HG03066 (cell line): ENCODE results near the gene CAMTA1.

ENCODE experiments used
- ATAC-seq: cut with Tn5 transposase; IDR thresholded peaks from one replicate; pipeline ENCODE4 v1.9.1; 2021; ENCODE audit warnings: low read depth; ENCODE audit not compliant: unreplicated experiment

Gene CAMTA1

DNA sequence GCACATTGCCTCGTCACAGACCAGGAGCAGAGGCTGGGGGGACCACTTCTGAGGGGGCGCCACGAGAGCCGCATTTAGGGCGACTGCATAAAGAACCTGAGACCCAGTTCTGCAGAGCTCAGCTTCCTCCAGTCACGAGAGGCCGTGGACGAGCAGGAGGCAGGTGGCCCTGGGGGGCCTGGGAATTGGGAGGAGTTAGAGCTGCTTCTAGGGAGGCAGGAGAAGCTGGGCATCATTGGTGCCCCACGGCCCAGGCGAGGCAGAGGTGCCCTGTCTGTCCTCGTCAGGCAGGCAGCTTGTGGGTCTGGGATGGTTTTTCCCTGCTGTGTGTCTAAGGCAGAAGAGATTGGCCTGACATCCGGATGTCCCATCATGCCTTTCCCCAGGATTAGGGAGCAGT is 389.3 kb downstream of the CAMTA1 start:
- ATAC-seq: no peak

DNA sequence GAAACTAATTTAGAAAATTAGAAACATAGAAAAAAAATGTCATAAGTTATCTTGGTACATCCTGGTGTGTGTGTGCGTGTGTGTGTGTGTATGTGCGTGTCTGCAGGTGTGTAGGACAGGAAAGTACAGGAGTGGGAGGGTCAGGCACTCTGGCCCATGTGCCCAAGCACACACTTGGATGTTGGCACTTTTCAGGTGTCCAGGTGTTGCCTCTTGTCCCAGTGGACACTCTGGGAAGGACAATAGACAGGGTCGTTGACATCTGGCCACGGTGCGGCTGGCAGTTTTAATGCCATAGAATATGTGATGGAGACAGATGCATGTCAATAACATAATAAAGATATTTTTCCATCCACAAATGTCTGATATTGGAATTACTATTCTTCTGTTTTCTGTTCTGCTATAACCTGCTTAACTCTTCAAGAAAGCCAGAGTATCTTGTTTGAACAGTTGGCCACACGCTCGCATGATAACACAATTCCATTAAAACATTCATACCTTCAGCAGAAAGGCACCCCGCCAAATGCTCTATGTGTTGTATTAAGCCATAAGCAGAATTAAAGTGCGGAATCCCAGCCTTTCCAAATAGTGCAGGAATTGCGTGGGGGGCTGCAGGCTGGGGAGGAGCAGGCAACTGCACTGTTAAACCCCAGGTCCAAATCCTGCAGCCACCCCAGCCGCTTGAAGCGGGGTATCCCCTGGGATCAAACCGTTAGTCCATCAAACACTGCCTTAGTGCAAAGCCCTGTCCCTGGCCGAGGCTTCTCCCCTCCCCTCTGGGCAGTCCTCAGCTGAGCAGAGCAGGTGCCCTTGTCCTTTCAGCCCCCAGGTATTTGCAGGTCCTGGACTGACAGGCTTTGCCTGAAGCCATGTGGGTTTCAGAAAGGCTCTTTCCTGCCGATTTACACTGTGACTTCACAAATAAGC is 390.0 kb downstream of the CAMTA1 start:
- no peak for ATAC-seq

DNA sequence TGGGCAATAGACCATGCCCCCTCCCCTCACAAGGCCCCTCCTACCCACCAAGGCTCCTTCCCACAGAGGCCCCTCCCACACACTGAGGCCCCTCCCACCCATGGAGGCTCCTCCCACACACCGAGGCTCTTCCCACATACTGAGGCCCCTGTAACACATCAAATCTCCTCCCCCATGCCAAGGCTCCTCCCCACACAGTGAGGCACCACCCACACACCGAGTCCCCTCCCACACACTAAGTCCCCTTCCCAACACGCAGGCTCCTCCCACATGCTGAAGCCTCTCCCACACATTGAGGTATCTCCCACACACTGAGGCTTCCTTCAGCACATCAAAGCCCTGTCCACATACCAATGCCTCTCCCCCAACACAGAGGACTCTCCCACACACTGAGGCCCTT is 391.8 kb downstream of the CAMTA1 start:
- no peak for ATAC-seq

DNA sequence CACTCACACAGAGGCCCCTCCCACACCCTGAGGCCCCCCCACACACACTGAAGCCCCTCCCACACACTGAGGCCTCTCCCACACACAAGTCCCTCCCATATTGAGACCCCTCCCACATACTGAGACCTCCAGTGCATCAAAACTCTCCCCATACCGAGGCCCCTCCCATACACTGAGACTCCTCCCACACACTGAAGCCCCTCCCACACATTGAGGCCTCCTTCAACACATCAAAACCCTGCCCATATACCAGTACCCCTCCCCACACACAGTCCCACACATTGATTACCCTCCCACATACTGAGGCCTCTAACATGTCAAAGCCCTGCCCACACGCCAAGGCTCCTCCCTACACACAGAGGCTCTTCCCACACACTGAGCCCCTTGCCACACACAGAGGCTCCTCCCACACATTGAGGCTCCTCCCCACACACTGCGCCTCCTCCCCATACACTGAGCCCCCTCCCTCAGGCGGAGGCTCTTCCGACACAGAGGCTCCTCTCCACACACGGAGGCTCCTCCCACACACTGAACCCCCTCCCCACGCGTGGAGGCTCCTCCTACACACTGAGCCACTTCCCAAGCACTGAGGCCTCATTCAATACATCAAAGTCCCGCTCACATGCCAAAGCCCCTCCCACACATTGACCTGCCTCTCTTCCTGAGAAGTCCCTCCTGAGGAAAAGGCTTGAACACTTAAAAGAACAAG is 392.3 kb downstream of the CAMTA1 start:
- no peak for ATAC-seq

DNA sequence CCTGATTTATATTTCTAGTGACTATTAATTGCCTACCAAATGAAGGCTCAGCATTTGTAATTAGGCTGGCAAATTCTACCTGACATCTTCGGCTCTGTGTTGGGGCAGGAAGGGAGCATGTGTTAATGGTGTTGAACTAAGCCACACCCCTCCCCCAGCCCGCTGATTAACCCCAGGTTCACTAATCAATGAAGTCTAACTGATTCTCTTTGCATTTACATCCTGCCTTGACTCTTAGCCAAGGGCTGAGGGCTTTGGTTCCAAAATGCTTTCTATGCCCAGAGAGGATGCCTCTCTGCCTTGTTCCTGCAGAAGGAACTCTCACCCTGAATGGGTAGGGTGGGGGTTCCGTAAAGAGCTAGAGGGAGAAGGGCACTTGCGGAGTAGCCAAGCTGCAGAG is 393.1 kb downstream of the CAMTA1 start:
- no peak for ATAC-seq

DNA sequence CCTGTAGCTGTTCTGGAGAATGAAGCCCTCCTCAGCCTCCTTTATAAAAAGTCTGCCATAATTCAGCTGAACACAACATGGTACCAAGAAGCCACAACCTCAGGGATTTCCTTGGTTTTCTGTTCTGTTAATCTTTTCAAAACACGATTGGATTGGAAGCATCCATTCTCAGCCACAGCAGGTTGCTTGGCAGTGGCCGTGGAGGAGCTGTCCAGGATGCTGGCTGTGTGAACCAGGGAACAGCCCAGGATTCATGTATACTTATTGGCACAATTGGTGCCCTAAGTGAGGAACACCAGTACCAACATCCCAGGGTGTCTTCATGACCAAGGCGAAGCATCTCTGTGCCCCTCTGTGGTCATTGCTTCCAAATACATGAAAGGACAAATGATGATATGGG is 393.5 kb downstream of the CAMTA1 start:
- no peak for ATAC-seq

DNA sequence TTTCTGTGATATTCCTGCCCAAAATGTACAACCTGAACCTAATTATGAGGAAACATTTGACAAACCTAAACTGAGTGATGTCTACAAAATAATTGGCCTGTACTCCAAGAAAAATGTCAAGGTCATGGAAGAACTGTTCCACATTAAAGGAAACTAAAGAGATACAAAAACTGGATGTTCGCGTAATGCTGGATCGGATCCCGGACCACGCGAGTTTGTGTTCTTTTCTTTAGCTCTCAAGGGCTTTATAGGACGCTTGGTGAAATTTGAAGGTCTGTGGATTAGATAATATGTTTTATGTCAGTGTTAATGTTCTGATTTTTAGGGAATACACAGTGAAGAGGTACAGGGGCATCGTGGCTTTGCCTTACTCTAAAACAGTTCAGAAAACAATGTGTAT is 400.5 kb downstream of the CAMTA1 start:
- no peak for ATAC-seq

DNA sequence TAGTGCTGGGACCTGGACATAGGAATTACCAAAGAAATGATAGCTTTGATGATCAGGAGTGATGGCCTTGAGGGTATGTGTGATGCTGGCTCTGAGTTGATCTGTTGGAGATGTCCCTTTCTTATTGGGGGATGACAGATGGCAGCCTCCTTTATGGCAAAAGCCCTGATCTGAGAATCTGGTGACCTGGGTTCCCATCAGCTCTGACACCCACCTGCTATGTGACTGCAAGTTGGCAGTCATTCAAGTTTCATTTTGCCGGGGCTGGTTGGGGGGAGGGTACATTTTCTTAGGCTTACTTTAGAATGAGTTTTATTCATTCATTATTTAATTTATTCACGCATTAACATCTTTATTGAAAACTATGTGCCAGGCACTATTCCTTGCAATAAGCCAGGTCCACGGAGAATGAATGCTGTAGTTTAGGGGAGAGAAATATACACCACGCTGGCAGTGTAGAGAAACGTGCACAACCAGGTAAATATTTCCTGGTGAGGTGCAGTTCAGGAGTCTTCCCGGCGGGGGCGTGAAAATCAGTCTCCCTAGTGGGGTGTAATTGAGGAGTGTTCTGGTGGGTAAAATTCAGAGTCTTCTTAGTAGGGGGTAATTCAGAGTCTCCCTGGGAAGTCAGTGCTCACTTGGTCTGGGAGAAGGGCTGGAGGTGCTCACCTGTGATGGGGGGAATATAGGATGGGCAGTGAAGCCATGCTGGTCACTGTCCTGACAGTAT is 401.3 kb downstream of the CAMTA1 start:
- no peak for ATAC-seq

DNA sequence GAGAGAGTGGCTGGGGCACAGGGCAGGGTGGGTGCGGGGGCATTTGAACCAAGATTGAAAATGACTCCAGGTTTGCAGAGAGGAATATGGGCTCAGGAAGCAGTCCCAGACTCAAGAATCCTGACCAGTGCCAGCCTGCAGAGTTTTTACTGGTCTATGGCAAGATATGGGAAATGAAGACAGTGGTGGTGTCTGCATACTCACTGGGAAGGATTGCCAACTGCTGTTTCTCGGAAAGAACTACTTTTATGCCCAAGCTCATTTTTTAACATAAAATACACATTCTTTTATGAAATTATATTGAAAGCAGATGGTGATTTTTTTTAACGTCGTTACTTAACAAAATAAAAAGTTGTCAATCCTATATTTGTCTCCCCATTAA is 401.8 kb downstream of the CAMTA1 start:
- no peak for ATAC-seq

DNA sequence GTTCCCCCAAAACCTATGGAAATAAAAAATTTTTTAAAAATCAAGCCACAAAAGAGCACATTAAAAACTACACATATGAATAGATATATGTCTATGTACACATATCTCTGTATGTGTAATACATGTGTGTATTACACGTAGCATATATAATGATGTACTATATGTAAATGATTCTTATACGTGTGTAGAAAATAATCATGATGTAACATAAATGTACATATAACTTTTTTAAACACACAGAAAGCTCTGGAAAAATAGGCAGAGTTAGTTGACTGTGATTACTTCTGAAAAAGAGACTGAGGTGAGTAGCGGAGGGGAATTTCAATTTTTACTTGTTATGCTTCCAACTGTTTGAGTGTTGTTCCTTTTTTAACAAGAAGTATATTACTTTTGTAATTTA is 405.0 kb downstream of the CAMTA1 start:
- no peak for ATAC-seq

DNA sequence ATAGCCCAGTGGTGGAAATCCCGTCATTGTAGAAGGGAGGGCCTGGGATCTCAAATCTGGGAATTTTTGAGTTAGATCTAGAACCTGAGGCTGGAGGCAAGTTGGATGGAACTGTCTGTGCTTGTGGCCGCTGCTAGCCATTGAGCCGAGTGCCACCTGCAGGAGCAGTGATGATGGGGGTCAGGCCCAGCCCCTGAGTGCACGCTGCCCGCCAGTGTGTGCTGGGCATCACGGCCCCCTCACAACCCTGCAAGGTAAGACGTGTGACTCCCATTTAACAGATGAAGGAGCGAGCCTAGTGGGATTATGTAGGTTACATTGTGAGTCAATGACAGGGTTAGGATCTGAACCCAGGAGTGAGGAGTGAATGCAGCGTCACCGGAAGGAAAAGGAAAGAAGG is 407.2 kb downstream of the CAMTA1 start:
- ATAC-seq: no peak

DNA sequence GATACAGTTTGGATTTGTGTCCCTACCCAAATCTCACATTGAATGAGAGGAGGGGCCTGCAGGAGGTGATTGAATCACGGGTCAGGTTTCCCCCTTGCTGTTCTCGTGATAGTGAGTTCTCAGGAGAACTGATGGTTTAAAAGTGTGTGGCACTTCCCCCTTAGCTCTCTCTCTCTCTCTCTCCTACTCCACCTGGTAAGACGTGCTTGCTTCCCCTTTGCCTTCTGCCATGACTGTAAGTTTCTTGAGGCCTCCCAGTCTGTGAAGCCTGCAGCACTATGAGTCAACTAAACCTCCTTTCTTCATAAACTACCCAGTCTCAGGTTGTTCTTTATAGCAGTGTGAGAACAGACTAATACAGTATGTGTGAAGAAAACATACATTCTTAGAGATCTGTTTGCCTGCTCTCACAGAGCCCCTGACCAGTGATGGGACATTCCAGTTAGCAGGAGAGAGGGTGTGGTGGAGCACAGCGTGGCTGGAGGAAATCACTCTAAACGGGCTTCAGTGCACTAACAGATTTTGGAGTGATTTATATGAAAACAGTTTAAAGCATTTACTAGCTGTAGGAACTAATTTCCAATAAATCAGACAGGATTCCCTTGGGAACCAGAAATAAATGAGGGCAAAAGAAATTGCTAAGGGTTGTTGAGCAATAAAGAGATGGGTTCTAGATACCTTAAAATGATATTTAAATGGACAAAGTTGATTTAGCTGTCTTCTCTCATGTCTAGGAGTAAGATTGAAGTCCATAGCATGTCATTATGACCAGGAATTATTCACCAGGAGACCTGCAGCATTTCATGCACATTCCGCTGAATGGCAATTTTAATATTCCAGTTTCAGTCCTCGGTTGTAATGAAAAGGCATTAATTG is 411.0 kb downstream of the CAMTA1 start:
- no peak for ATAC-seq

DNA sequence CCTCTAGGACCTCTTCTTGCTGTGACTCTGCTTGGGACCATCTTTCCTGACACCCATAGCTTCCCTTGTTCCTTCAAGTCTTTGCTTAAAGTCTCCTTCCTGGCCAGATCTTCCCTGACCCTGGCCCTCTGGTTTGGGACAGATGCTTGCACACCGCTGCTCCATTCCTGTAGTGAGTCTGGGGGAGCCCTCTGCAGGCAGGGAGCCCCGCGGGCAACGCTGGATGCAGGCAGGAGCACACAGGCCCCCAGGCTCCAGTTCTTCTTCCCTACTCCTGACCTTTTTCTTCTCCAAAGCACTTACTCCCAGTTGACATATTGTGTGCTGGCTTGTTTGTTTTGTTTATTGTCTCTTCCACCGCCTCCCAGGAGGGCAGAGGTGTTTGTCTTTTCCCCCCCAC is 413.4 kb downstream of the CAMTA1 start:
- ATAC-seq: no peak

DNA sequence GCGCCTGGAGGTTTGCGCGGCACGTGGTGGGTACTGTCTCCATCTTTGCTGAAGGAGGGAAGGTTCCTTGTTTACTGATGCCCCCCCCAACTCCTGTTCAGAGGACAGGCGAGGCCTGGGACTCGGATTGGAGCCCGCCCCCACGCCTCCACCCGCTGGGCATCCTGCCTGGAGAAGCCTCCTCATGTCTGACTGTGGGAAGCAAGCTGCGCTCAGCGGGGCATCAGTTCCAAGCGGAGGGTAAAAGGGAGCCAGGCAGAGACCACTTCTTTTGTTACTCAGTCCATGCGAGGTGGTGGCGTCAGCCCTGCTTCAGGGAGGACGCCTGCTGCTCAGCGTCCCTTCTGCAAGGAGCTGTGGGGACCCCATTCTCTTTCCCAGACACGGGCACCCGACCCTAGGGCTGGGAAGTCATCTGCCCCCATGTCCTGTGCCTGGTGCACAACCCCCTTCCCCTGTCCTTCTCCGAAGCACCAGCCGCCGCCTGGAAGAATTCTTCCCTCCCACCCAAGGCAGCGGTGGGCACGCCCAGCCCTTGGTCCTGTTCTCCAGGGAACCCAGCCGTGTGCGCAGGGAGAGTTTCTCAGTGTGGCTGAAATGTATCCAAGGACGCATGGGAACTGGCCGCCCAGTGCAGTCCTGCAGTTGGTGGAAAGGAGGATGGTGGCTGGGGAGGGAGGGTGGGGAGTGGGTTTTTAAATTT is 414.0 kb downstream of the CAMTA1 start:
- ATAC-seq: no peak

DNA sequence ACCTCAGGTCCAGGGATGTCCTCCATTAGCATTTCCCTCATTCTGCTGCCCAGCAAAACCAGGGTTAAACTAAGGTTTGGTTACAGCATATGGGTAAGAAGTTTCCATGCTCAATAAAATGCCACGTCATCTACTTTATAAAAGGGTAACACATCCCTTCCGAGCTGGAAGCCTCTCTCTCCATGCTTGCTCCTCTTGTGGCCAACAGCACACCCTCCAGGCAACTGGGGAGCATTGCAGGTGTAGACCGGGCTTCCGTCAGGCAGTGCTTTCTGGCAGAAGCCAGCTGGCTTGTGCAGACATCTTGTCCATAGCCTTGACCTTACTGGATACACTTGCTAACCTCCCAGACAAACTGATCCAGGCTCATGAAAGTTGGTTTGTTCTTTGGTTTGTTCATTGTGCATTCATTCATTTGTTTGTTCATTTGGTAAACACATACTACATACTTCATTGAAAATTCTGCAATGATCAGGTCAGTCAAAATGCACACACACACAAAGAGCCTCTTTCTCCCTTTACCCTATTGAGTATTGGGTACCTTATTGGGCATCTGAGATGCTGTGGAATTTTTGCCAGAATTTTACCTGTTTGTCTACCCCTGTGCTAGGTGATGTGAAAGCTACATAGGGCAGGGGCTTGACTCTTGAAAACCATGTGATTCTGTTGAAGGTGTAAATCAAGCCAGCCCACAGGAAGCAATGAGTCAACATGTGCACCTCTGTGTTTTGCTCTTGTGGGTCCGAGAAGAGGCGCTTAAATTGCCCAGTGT is 422.8 kb downstream of the CAMTA1 start:
- no peak for ATAC-seq

DNA sequence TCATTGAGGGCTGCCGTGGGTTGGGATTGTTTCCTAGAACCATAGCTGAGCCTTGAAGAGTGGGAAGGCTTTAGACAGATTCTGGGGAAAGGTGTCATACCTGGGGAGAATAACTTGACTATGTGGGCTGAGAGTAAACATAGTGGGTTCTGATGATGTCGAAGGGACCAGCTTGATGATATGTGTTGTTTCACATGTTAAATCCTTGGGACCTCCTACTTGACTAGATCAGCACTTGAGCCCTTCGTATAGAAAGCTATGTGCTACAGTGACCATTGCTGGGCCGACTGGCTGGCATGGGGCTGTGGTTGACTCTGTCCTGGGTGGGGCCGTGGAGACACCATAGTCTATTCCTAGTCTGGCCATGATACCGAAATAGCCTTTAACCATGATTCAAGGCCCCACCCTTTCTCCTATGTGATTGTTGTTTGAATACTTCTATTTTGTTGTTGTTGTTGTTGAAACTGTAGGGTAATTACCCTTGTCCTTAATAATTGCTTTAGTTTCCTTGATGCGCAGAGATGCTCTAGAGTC is 423.5 kb downstream of the CAMTA1 start:
- ATAC-seq: no peak

DNA sequence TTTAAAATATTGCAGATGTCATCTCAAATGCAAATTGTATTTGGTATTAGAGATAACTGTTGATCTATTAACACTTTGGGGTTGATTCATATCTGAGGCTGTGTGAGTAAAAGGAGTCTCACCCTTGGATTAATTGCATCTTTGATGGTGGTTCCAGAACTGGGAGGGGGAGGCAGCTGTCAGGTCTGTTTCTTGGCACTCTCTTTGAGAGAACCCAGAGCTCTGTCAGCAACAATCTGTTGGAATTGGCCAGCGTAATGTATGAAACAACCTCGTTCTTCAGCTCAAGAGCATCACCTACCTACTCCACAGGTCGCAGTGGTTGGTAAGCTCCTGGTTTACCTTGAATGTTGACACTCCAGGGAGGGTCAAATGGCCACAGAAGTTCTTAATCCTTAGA is 424.1 kb downstream of the CAMTA1 start:
- ATAC-seq: no peak

DNA sequence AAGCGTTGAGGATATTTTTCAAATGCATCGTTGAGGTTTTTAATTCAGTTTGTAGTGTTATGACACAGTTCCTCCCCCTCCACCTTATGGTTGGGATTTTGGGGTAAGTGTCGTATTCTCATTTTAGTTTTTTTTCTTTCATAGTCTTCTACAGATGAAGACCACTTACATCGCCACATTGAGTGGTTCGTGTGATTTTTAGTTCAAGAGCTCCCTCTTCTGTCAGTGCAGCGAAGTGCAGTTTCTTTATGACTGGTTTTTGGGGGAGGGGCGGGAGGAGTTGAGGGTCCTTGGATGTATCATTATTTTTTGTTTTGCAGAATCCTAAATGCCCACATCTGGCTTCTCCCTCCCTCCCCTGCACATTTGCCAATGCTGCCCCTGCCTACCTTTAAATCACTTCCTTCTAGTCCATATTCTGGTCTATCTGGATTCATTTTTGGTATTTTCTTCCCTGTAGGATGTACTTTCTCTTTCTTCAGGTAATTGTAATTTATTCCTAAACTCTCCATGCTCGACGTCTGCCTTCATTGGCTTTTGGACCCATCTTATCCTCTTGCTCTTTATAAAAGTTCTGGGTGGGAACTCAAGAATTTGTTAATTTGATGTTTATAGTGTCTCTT is 433.1 kb downstream of the CAMTA1 start:
- ATAC-seq: no peak
